Amygdala (tissue), 56 donors: Measurements from ENCODE around the gene TMEM184A.
"Not testable (repeated sequence)": the region's sequence is repeated elsewhere in the genome, so short reads cannot be mapped to it uniquely, and the experiment has no call there.

ENCODE experiments used
- DNase-seq, 56 donors: peaks; one replicate each; lab custom pipeline; 2025; lab: John Stamatoyannopoulos, UW

TMEM184A gene

DNA sequence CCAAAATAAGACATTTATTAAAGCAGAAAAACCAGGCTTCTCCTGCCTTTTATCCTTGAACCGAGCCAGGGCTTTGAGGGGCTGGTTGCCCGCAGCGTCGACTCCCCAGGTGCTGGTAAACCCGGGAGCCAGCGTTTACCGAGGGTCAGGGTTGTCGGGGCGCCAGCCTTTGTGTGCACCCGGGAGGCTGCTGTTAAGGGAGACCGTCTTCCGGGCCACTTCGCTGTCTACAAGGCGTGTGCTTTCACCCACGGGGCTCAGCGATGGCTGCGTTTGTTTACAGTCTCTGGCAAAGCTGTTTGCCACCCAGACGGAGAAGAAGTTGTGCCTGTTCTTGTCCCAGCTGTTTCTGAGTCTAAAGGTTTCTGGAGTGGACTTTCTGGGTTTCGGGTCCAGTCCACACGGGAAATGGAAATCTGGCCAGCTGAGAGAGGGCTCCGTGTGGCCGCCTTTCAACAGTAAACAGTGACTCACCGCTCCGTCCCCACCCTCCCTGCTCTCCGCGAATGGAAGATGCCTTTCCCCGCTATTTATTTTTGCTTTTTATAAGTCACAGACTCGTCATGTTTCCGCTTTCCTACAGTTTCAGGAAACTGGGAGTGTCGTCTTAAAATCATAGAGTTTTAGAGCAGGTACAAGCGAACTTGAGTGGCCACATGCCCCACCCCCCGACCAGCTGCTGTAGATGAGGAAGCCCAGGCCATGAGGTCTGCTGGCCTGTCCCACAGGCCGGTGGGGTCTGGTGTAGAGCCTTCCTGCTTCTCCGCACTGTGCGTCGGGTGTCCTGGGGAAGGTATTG lies 23.4 kb downstream of the TMEM184A start:
- peak in 26 of 56 donors; percentile 11 to 70 (median 46) for DNase-seq

DNA sequence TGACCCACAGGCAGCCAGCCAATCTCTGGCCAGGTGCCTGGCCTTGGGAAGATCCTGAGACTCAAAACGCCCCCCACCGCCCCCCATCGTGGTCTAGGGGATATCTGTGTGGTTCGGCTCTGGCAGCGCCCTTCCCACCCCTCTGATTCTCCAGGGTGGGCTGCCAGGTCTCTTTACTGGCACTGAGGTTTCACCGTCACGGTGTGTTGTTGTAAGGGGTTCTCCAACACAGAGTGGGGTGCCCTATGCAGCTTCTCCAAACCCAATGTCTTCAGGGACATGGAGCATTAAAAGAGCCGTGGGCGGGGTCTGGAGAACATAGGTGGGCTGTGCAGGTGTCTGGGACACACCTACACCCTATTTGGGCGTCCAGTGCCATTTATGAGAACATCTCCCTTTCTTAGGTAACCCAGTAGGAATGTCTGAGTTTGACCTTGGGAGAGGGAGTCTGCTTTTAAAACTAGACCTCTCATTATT lies 24.0 kb downstream of the TMEM184A start:
- DNase-seq, result peak in 1 of 56 donors; percentile 40

DNA sequence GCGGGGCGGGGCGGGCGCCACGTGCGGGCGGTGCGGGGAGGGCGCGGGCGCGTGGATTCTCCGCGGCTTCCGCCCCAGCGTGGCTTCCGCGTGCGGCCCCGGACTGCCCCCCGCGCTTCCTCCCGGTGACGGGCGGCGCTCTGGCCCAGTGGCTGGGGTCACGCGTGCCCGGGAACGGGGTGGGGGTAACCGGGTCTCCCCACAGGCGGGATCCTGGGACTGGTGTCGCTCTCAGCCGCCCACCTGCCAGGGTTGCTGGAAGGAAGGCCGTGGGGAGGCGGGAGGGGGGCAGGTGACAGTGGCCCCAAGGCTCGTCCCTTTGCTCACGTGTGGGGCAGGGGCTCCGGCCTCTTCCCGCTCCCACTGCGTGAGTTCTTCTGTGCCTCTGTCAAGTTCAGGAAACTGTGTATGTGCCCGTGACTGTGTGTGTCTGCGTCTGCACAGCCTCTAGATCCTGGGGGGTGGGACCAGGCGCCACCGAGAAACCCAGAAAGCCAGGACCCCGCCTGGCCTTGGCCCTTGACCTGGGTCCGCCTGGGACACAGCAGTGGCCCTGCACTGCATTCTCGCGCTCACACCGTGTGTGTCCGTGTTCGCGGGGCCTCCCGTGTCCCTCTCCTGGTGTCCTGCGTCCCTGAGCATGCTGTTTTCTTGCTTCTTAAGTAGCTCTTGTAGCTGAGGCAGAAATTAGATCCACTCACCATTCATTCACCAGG lies 24.6 kb downstream of the TMEM184A start:
- DNase-seq, result peak in 11 of 56 donors; percentile 17 to 52 (median 40)

DNA sequence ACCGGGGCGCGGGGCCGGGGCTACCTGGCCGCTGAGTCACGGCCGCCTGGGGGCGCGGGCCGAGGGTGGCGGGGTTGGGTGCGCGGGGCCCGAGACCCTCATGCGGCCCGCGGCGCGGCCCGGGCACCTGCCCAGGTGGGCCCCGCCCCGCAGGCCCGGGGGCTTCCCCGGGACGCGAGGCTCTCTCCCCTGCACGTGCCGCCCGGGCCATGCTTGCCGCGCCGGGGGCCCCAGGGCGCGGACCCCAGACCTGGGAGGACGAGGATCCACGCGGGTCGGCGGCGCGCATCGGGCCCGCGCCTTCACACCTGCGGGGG lies 25.1 kb downstream of the TMEM184A start:
- no peak for DNase-seq

DNA sequence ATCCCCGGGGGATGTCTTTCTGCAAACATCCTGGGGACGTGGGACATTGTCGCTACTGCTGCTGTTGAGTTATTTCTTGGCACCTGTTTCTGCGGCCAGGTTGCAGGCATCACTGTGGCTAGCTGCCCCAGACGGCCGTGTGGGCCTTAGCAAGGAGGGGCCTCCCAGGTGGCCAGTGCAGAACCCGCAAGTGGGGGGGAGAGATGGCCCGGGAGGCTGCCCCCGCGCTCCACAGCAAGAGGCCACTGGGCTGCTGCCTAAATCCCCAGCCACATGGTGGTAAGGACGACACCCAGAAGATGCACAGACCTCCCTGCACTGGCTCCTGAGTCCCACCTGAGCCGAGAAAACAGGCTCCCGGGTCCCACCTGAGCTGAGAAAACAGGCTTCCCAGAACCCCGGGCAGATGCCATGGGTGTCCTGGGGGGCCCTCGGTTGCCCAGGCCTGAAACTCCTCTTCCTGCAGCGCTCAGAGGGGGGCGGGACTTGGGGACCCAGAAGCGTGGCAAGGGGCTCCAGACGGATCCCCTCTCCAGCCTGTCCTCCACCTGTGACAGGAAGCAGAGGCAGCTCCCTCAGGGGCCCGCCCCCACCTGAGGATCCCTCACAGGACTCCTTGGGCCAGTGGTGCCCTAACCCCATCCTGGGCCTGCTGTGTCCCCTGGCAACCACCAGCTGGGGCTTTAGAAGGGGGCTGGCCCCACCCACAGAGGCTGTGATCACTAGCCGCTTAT lies 26.5 kb downstream of the TMEM184A start:
- no peak for DNase-seq

DNA sequence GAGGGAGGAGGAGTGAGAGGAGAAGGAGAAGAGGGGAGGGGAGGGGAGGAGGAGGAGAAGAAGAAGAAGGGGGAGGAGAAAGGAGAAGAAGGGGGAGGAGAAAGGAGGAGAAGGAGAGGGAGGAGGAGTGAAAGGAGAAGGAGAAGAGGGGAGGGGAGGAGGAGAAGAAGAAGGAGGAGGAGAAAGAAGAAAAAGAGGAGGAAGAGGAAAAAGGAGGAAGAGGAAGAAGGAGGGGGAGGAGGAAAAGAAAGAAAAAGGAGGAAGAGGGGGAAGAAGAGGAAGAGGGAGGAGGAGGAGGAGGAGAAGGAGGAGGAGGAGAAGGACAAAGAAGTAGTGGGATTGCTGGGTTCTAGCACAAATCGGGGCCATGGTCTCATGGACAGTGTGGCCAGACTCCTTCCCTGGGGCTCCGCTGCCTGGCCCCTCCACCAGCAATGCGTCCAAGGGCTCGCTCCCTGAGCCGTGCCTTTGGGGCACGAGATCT lies 29.7 kb downstream of the TMEM184A start:
- DNase-seq, result no peak

DNA sequence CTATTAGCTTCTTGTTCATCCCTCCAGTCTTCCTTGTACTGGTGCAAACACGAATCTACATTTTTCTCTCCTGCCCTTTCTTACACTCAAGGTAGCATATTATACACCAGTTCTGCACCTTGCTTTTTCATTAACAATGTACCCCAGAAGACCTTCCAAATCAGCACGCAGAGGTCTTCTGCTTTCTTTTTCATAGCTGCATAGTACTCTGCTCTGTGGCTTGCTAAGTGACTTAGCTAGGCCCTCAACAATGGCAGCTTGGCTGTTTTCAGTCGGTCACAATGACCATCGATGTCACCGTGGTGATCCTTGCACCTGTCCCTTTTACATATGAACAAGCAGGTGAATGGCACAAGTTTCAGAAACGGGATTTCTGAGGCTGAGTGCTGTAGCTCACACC lies 30.6 kb downstream of the TMEM184A start:
- no peak for DNase-seq

DNA sequence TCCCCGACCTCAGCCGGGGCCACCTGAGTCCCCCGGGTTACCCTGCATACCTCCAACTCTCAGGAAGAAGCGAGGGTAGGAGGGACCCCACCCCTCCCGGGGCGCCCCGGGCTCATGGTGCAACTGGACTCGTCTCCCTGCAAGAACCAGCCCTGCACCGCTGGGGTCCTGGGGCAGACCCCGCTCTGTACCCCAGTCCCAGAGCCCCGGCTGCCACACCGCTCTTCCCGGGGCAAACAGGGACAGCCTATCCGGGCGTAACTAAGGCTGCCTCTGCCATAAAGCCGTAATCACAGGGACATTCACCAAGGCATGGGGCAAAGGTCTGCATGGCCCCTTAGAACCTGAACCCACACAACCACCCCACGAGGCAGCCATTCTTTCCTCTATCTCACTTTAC lies 32.2 kb downstream of the TMEM184A start:
- DNase-seq, result no peak

DNA sequence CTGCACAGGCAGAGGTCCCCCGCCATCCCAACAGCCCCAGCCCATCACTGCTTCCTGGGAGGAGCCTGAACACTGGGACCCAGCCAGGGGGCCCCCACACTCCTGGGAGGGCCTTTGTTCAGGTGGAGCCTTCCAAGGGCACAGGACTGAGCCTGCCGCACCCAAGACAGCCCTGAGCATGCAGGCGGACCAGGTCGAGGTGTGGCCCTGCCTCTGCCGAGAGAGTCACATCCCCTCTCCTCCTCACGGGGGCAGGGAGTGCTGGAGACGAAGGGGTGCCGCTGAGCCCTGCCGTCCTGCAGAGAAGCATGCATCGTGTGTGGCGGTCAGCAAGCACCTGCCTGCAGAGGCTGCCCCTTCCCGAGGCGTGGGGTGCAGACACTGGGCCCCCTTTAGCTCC lies 32.8 kb downstream of the TMEM184A start:
- DNase-seq, result no peak

DNA sequence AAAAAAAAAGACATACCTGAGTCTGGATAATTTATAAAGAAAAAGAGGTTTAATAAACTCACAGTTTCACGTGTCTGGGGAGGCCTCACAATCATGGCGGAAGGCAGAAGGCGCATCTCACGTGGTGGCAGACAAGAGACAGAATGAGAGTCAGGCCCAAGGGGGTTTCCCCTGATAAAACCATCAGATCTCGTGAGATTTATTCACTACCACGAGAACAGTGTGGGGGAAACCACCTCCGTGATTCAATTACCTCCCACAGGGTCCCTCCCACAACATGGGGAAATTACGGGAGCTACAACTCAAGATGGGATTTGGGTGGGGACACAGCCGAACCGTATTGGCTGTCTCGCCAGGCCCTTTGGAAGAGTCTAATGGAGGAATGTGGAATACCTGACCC lies 34.5 kb downstream of the TMEM184A start:
- DNase-seq, result no peak

DNA sequence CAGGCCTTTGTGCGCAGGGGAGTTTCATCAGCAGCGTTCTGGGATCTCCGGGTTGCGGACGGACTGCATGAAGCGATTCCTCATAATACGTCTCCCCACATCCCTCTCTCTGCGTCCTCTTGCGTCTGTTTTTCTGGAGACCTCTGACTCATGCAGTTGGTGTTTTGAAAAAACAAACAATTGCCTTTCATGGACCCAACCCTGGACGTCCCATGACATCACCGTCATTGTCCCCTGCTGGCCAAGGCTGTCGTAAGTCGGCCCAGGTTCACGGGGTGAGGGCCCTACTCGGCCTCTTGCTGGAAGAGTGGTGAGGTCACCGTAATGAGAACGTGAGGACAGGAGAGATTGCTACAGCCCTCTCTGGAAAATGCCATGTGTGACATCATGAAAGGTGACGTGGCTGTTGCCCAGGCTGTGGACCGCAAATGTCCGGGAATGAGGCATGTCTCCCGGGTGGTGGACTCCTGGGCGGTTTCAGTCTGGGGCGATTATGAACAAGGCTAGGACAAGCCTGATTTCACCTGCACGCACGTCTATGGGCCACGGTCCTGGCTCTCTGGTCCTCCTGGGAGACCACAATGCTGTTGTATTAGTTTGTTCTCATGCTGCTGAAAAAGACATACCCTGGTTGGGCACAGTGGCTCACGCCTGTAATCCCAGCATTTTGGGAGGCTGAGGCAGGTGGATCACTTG lies 35.3 kb downstream of the TMEM184A start:
- DNase-seq, result no peak

DNA sequence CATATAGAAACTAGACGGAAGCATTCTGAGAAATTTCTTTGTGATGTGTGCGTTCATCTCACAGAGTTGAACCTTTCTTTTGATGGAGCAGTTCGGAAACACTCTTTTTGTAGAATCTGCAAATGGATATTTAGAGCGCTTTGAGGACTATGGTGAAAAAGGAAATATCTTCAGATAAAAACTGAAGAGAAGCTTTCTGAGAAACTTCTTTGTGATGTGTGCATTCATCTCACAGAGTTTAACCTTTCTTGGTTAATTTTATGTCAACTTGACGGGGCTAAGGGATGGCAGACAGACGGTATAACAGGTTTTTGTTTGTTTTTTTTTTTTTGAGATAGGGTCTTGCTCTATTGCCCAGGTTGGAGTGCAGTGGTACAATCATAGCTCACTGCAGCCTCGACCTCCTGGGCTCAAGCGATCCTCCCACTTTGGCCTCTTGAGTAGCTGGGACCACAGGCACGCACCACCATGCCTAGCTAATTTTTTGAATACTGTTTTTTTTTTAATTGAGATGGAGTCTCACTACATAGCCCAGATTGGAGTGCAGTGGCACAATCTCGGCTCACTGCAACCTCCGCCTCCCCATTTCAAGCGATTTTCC lies 36.6 kb downstream of the TMEM184A start:
- DNase-seq, result not testable (repeated sequence)

DNA sequence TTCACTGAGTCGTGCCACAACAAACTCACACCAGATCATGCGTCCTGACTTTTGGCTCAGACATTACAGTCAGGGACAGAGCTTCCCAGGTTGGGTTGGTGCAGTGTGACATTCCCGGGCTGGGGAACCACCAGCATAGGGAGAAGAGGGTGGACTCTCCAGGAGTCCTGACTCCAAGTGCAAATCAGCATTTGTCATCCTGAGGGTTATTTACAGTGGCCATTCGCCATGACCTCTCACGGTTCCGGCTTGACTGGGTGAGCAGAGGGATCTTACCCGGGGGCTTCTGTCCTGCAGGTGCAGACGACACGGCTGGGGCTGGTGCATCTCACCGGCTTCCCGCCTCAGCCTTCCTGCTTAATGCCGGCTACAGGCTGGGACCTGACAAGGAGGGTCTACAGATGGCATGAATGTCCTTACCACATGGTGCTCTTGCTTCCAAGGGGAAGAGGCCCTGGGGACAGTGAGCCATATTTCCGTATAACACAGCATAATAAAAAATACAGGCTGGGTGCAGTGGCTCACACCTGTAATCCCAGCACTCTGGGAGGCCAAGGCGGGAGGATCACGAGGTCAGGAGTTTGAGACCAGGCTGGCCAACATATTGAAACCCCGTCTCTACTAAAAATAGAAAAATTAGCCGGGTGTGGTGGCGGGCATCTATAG lies 39.3 kb downstream of the TMEM184A start:
- DNase-seq, result no peak

DNA sequence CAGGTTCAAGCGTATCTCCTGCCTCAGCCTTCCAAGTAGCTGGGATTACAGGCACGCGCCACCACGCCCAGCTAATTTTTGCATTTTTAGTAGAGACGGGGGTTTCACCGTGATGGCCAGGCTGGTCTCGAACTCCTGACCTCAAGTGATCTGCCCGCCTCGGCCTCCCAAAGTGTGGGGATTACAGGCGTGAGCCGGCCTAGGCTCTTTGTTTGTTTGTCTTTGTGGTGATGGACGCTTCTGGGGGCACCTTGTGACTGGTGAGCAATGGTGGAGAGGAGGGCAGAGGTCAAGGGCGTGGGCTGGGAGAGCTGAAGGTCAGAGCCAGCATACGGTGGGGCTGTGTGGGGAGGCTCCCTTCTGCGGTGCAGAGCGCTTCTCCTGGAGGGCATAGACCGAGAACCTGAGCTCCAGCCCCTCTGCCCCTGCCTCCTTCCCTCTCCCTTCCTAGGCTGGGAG lies 40.5 kb downstream of the TMEM184A start:
- DNase-seq, result not testable (repeated sequence)

DNA sequence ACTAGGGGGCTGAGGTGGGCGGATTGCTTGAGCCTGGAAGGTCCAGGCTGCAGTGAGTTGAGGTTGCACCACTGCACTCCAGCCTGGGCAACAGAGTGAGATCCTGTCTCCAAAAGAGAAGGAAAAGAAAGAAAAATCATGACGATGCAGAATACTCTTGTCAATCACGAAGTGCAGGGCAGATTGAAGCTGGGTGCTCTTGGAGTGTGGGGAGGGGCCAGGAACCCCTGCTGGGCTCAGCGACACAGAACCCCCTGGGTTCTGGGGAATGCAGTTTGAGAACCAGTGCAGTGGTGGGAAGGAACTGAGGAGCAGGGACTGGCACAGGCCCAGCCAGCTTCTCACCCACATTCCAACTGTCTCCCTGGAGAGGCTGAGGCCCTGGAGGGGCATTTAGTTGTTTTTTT lies 41.0 kb downstream of the TMEM184A start:
- peak in 2 of 56 donors; percentile 6 to 16 for DNase-seq

DNA sequence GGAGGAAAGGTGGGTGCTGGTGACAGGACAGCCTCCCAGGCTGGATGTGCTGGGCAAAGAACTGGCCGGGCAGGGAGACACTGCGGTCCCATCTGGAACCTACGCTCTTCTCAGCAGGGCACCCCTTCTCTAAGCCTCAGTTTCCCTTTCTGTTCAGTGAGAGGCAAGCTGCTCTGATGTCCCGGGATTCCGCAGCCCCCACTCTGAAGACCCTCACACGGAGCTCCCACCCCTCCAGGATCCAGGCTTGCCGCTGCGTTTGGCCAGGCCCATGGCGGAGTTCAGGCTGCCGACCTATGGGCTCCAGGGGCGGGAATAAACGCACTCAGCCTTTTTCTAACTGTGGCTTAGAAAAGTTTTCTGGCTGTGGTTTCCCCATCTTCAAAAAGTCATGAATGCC lies 41.6 kb downstream of the TMEM184A start:
- no peak for DNase-seq

DNA sequence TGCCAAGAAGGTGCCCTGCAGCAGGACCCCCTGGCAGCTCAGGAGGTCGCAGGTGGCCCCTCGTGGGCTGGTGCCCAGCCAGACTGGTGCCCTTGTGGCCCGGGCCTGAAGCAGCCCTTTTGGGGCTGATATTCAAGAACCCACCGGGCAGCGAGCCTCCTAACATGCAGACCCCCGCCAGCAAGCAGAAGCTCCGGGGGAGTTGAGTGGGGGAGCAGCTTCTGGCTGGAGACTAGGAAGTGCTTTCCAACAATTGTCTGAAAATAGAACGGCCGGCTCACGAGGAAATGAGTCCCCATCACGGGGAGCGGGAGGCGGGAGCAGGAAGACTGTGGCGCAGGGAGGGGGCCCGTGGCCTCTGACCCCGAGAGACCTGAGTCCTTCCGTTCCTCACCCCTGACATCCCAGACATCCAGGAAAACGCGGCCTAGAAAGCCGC lies 42.3 kb downstream of the TMEM184A start:
- peak in 21 of 56 donors; percentile 20 to 73 (median 46) for DNase-seq

DNA sequence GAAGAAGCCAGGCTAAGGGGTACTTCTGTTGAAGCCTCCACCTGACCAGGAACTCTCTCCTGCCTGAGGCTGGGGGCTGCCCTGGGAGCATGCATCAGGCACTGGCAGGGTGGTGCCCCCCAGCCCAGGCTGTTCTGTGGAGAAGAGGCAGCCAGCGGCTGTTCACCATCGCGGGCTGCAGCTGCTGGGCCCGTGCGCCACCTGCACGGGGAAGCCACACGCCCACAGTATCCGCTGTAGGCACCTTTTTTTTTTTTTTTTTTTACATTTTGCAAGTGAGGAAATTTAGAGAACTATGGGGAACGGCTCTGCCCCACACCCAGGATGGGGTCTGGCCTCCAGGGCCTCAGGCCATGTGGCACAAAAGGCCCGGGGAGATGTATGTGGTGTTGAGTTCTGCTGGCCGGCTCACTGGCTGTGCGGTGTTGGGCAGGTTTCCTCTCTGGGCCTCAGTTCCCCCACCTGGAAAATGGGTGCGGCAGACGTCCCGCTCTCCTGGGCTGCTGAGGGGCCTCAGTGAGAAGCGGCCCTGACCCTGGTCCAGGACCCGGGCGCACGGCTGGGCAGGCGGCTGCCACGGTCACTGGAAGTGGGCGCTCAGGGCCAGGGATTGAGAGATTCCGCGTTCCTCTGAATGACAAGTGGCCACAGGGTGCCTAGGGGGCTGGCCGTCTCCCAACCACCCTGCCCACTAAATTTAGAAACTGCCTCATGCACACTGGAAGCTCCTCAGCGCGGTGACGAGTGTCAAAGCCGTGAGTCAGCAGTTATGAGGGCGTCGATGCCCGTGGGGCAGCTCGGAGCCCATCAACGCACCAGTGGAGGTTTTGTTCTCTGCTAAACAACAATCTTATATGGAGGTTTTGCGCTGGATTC lies 43.0 kb downstream of the TMEM184A start:
- peak in 31 of 56 donors; percentile 16 to 74 (median 47) for DNase-seq
